ENCODE results near the gene LDHAL6B. TPM values are rescaled to one million over a fixed set of nuclear protein-coding genes. Genes with fewer than 3 reads are reported as not detected.

Gene LDHAL6B
- total and polyA plus RNA-seq, 2 experiments from 2014 or later = not detected

DNA sequence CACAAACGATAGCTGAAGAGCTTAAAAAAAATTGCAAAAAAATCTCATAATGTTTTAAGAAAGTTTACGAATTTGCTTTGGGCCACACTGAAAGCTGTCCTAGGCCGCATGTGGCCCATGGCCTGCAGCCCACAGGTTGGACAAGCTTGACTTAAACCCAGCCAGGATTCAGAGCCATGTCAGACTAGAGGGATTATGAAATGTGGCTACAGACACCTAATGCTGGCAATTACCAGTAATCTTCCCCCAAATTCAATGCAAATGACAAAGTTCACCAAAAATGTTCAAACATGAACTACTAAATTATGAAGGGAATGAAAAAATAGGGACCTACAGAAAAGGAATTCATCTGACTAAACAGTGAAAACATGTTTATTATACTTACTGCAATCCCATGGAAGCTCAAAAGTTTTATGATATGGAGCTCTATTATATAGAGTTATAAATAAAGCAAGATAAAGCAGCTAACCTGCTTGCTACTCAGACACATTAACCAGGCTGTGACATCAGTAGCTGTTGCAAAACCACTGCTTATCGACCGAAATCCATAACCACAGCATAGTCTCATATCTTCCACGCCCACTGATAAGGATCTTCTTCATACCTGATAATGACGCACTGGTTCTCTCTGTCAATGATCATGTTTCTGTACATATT, 49.2 kb downstream of the LDHAL6B start:
- Mint-ChIP-seq H3K4me1 (no peaks in the 10 kb centered on the region), H3K36me3 (ENCODE audit: low read depth) (0 out of 3 replicates have a peak, but pooled peaks cover 3% of the 10 kb centered on the region), H3K9me3 (no peaks in the 10 kb centered on the region), H3K27ac (no peak overlapping the region), H3K27me3 (ENCODE audit: insufficient read depth, low read depth, poor library complexity) (peaks cover 3% of the 10 kb centered on the region), H3K4me3 (no peak overlapping the region)
- H3F3A ChIP-seq (replicated peaks; ENCODE audit: low read depth) = no peaks in the 10 kb centered on the region
- no peak for DNase-seq (ENCODE audit: low spot score)
- no peaks in the 10 kb centered on the region for H3K36me3 ChIP-seq (ENCODE audit: insufficient read depth)
- no peak overlapping the region for H3K4me3 ChIP-seq
- H3K79me2 ChIP-seq (replicated peaks; ENCODE audit: insufficient read depth) = no peaks in the 10 kb centered on the region
- no peak overlapping the region for H3K27ac ChIP-seq (ENCODE audit: low read depth)
- H4K20me1 ChIP-seq (replicated peaks; ENCODE audit: insufficient read depth) = no peaks in the 10 kb centered on the region
- TF ChIP-seq CREB1 (CRISPR knock-in tag; IDR thresholded peaks at IDR 0.05; ENCODE audit: low read depth) (no peak), ZNF114 (CRISPR knock-in tag; IDR thresholded peaks at IDR 0.05) (no peak), JUNB (IDR thresholded peaks at IDR 0.05; ENCODE audit: unreplicated experiment) (no peak), POLR2AphosphoS5 (IDR thresholded peaks at IDR 0.05; ENCODE audit: low read depth) (no peak), STAT1 (IDR thresholded peaks at IDR 0.05; ENCODE audit: unreplicated experiment) (no peak)
- no peak for ATAC-seq
- H3K4me2 ChIP-seq = no peak overlapping the region
- H3K4me1 ChIP-seq (ENCODE audit: insufficient read depth) = no peaks in the 10 kb centered on the region
- H3K9me2 ChIP-seq (ENCODE audit: insufficient read depth) = no peaks in the 10 kb centered on the region
- no peak overlapping the region for H2AFZ ChIP-seq
- H3K27me3 ChIP-seq (ENCODE audit: insufficient read depth) = no peaks in the 10 kb centered on the region

DNA sequence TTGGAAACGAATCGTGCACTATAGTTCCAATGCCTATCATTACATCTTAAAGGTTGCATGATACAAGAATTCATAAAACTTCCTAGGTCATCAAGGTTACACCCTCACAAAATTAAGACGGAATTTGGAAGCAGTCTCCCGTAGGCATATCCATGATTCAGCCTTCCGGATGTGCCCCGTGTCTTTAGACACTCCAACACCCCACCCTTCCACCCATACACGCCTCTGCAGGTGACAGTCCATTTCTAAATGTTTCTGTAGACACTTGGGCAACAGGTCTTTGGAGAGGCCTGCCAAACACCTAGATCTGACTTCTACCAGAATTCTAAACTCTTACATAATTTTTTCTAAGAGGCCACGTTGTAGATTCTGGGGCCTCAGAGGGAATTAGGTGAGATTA, 49.8 kb downstream of the LDHAL6B start:
- Histone ChIP-seq H3K36me3 (ENCODE audit: insufficient read depth) (no peaks in the 10 kb centered on the region), H3K4me2 (no peak overlapping the region), H3K79me2 (replicated peaks; ENCODE audit: insufficient read depth) (no peaks in the 10 kb centered on the region), H3K27ac (ENCODE audit: low read depth) (no peak overlapping the region), H3K4me3 (no peak overlapping the region), H3K27me3 (ENCODE audit: insufficient read depth) (no peaks in the 10 kb centered on the region), H3K9me2 (ENCODE audit: insufficient read depth) (no peaks in the 10 kb centered on the region), H2AFZ (no peak overlapping the region), H3F3A (replicated peaks; ENCODE audit: low read depth) (no peaks in the 10 kb centered on the region), H3K4me1 (ENCODE audit: insufficient read depth) (no peaks in the 10 kb centered on the region), H4K20me1 (replicated peaks; ENCODE audit: insufficient read depth) (no peaks in the 10 kb centered on the region)
- Mint-ChIP-seq H3K9me3 (no peaks in the 10 kb centered on the region), H3K4me1 (no peaks in the 10 kb centered on the region), H3K4me3 (no peak overlapping the region), H3K36me3 (ENCODE audit: low read depth) (0 out of 3 replicates have a peak, but pooled peaks cover 3% of the 10 kb centered on the region), H3K27me3 (ENCODE audit: insufficient read depth, low read depth, poor library complexity) (peaks cover 3% of the 10 kb centered on the region), H3K27ac (no peak overlapping the region)
- ATAC-seq = no peak
- DNase-seq (ENCODE audit: low spot score) = no peak
- no peak for TF ChIP-seq ZNF114 (CRISPR knock-in tag; IDR thresholded peaks at IDR 0.05)
- no peak for TF ChIP-seq ZNF331 (CRISPR knock-in tag; IDR thresholded peaks at IDR 0.05; ENCODE audit: low read depth)
- no peak for TF ChIP-seq EZH2 (IDR thresholded peaks at IDR 0.05; ENCODE audit: low read depth, unreplicated experiment)
- TF ChIP-seq, protein P1, sequence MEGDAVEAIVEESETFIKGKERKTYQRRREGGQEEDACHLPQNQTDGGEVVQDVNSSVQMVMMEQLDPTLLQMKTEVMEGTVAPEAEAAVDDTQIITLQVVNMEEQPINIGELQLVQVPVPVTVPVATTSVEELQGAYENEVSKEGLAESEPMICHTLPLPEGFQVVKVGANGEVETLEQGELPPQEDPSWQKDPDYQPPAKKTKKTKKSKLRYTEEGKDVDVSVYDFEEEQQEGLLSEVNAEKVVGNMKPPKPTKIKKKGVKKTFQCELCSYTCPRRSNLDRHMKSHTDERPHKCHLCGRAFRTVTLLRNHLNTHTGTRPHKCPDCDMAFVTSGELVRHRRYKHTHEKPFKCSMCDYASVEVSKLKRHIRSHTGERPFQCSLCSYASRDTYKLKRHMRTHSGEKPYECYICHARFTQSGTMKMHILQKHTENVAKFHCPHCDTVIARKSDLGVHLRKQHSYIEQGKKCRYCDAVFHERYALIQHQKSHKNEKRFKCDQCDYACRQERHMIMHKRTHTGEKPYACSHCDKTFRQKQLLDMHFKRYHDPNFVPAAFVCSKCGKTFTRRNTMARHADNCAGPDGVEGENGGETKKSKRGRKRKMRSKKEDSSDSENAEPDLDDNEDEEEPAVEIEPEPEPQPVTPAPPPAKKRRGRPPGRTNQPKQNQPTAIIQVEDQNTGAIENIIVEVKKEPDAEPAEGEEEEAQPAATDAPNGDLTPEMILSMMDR (conservative IDR thresholded peaks at IDR 0.05; ENCODE audit: low read depth in 2 of 2) = no peak
- TF ChIP-seq, protein P2, sequence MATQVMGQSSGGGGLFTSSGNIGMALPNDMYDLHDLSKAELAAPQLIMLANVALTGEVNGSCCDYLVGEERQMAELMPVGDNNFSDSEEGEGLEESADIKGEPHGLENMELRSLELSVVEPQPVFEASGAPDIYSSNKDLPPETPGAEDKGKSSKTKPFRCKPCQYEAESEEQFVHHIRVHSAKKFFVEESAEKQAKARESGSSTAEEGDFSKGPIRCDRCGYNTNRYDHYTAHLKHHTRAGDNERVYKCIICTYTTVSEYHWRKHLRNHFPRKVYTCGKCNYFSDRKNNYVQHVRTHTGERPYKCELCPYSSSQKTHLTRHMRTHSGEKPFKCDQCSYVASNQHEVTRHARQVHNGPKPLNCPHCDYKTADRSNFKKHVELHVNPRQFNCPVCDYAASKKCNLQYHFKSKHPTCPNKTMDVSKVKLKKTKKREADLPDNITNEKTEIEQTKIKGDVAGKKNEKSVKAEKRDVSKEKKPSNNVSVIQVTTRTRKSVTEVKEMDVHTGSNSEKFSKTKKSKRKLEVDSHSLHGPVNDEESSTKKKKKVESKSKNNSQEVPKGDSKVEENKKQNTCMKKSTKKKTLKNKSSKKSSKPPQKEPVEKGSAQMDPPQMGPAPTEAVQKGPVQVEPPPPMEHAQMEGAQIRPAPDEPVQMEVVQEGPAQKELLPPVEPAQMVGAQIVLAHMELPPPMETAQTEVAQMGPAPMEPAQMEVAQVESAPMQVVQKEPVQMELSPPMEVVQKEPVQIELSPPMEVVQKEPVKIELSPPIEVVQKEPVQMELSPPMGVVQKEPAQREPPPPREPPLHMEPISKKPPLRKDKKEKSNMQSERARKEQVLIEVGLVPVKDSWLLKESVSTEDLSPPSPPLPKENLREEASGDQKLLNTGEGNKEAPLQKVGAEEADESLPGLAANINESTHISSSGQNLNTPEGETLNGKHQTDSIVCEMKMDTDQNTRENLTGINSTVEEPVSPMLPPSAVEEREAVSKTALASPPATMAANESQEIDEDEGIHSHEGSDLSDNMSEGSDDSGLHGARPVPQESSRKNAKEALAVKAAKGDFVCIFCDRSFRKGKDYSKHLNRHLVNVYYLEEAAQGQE (IDR thresholded peaks at IDR 0.05; ENCODE audit: unreplicated experiment) = no peak
- TF ChIP-seq, protein P3, sequence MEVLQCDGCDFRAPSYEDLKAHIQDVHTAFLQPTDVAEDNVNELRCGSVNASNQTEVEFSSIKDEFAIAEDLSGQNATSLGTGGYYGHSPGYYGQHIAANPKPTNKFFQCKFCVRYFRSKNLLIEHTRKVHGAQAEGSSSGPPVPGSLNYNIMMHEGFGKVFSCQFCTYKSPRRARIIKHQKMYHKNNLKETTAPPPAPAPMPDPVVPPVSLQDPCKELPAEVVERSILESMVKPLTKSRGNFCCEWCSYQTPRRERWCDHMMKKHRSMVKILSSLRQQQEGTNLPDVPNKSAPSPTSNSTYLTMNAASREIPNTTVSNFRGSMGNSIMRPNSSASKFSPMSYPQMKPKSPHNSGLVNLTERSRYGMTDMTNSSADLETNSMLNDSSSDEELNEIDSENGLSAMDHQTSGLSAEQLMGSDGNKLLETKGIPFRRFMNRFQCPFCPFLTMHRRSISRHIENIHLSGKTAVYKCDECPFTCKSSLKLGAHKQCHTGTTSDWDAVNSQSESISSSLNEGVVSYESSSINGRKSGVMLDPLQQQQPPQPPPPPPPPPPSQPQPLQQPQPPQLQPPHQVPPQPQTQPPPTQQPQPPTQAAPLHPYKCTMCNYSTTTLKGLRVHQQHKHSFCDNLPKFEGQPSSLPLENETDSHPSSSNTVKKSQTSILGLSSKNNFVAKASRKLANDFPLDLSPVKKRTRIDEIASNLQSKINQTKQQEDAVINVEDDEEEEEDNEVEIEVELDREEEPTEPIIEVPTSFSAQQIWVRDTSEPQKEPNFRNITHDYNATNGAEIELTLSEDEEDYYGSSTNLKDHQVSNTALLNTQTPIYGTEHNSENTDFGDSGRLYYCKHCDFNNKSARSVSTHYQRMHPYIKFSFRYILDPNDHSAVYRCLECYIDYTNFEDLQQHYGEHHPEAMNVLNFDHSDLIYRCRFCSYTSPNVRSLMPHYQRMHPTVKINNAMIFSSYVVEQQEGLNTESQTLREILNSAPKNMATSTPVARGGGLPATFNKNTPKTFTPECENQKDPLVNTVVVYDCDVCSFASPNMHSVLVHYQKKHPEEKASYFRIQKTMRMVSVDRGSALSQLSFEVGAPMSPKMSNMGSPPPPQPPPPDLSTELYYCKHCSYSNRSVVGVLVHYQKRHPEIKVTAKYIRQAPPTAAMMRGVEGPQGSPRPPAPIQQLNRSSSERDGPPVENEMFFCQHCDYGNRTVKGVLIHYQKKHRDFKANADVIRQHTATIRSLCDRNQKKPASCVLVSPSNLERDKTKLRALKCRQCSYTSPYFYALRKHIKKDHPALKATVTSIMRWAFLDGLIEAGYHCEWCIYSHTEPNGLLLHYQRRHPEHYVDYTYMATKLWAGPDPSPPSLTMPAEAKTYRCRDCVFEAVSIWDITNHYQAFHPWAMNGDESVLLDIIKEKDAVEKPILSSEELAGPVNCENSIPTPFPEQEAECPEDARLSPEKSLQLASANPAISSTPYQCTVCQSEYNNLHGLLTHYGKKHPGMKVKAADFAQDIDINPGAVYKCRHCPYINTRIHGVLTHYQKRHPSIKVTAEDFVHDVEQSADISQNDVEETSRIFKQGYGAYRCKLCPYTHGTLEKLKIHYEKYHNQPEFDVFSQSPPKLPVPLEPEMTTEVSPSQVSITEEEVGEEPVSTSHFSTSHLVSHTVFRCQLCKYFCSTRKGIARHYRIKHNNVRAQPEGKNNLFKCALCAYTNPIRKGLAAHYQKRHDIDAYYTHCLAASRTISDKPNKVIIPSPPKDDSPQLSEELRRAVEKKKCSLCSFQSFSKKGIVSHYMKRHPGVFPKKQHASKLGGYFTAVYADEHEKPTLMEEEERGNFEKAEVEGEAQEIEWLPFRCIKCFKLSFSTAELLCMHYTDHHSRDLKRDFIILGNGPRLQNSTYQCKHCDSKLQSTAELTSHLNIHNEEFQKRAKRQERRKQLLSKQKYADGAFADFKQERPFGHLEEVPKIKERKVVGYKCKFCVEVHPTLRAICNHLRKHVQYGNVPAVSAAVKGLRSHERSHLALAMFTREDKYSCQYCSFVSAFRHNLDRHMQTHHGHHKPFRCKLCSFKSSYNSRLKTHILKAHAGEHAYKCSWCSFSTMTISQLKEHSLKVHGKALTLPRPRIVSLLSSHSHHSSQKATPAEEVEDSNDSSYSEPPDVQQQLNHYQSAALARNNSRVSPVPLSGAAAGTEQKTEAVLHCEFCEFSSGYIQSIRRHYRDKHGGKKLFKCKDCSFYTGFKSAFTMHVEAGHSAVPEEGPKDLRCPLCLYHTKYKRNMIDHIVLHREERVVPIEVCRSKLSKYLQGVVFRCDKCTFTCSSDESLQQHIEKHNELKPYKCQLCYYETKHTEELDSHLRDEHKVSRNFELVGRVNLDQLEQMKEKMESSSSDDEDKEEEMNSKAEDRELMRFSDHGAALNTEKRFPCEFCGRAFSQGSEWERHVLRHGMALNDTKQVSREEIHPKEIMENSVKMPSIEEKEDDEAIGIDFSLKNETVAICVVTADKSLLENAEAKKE (CRISPR knock-in tag; IDR thresholded peaks at IDR 0.05) = no peak
- no peak for TF ChIP-seq NANOG (IDR thresholded peaks at IDR 0.05; ENCODE audit: borderline replicate concordance)
